Measurements from ENCODE around the gene HGF.
"Not testable (repeated sequence)": the region's sequence is repeated elsewhere in the genome, so short reads cannot be mapped to it uniquely, and the experiment has no call there.

HGF gene

DNA sequence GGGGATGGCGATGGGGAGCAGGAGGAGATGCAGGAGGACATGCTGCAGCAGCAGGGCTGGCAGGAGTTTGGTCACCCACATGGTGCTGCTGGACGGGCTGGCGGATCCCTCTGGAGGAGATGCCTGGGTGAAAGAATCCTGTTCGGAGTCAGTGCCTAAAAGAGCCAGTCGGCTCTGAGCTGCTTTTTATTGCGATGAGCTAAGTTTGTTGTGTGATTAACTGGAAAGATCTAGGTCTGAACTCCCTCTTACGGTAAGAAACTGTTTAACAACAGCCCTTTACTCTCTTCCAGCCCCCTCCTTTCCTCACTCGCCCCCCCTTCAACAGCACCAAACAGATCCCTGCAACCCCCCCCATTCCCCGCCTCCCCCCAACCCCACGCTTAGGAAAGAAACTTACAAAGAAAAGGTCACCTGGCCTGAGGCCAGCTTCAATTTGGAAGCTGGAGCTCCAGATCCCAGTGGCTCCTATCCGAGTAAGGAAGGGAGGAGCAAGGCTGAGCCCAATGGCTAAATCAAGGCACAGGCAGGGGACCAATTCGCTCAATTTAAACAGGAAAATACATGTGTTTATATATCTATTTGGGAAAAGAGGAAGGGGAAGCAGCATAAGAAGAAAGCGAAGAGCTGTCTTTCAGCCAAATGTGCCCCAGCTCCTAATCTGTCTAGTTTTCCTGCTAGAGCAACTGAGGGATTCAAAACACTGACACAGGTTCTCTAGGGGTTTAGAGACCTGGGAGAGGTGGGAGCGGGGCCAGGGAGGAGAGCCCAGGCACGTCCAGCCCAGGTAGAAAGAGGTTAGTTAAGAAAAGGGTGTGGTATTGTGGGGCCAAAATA is at the start of gene HGF:
Gene HGF (minus strand): TSS at position 157 of the 837 bp plus-strand sequence. CDS start 76 bp downstream, at position 81.
- no peak for DNase-seq

DNA sequence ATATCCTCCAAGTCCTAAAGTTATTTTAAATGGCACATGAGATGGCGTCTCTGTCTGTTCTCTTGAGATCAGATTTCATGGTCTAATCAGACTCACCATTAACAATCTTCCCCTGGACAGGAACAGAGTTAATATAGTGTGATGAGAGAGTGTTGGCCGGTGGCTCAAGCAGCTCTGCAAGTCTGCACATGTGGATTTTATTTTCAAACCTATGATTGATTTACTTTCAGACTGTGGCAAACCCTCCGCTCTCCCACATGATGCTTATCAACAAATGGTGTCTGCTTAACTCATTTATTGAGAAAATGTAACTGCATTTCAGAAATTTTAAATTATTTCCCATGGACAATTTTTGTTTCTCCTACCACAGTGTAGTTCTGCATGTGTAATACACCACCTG is 46.5 kb upstream of the HGF start:
- DNase-seq, result no peak

DNA sequence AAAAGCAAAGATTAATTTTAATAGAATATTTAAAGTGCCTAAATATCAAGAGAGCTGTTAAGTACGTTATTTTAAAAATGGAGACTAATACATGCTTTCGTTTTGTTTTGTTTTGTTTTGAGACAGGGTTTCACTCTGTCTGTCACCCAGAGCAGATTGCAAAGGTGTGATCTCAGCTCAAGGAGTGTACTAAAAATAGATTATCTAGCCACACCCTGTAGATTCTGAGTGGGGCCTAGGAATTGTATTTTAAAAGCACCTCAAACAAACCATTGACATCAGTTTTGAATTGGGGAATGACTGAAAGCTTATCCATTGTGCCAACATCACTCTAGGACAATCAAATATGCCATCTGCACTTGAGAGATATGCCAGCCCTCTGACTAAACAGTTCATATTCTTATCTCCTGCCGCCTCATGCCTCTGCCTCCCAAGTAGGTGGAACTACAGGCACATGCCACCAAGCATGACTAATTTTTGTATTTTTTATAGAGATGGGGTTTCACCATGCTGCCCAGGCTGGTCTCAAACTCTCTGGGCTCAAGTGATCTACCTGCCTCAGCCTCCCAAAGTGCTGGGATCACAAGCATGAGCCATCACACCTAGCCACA is 43.1 kb upstream of the HGF start:
- DNase-seq, result not testable (repeated sequence)

DNA sequence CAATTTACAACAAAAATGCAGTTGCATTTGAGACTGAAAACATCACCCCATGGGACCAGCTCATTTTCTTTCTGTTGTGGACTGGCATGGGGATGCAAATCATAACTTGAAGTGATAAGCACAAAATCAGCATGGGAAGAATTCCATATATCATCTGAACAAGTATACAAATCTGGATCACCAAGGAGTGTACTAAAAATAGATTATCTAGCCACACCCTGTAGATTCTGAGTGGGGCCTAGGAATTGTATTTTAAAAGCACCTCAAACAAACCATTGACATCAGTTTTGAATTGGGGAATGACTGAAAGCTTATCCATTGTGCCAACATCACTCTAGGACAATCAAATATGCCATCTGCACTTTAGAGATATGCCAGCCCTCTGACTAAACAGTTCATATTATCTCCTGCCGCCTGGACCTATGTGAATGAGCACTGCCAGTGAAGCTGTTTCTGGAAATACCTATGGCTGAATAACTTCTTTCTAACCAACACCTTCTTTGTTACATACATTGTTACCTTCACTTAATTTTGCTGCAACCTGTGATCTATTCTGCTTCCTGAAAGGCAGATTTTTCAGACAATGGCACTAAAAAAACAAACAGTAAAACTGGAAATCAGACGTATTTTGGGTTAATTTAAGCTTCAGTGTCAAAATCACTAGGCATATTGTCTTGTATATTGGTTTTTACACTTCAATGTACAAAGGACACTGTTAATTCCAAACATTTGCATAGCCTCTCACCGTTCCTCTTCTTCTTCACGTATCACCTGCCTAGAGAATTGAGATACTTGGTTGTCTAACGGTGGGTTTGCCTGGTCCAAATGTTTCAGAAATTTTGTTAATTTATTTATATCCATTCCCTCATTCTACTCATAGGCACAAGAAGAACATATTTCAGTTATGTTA is 42.4 kb upstream of the HGF start:
- no peak for DNase-seq

DNA sequence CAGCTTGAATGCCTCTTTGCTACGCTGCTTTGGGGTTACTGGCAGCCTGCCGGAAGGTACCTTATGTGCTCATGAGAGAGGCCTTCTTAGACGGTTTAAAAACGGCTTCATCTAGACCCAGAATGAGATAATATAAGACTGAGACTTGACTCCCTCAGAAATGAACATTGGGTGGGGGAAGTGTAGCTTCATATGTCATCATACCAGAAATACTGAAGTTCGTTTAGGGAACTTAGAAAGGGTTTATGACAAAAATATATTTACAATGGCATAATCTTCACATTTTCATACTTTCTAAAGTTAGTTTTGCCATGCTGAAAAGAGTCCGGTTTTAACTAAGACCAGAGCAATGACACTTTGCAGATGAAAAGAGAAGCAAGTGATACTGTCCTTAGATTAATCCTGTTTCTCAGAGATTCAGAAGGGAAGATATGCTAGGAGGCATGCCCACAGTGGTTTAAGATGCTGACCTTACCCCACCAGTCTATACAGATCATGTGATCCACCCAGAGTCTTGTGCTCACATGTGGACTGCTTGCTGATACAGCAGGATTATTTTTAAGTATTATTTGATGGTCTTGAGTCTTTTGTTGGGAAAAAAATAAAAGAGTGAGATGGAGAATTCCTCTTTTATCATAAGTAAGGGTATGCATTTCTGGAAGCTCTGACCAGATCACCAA is 40.8 kb upstream of the HGF start:
- DNase-seq, result no peak

DNA sequence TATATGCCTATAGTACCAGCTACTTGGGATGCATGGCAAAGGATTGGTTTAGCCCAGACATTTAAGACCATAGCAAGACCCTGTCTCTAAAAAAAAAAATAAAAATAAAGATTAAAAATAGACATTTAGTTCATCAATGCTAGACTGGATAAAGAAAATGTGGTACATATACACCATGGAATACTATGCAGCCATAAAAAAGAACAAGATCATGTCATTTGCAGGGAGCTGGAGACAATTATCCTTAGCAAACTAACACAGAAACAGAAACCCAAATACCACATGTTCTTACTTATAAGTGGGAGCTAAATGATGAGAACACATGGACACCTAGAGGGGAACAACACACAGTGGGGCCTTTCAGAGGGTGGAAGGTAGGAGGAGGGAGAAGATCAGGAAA is 38.5 kb upstream of the HGF start:
- not testable (repeated sequence) for DNase-seq

DNA sequence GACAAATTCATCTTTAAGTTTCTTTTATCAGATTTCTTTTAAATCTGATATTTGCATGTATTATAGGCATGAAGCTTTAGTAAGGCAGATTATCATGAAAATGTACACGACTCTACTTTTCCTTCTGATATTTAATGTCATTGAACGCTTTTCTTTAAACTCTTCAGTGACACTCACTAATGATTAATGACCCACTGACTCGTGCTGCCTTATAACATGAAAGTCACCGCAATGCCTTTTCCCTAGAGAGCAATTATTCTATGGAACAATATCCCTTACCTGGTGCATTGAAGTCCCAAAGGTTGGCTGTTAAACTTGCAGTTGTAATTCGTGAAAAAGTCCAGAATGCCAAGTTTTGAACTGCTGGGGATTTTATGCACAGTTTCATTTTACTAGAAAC is 33.4 kb upstream of the HGF start:
- no peak for DNase-seq

DNA sequence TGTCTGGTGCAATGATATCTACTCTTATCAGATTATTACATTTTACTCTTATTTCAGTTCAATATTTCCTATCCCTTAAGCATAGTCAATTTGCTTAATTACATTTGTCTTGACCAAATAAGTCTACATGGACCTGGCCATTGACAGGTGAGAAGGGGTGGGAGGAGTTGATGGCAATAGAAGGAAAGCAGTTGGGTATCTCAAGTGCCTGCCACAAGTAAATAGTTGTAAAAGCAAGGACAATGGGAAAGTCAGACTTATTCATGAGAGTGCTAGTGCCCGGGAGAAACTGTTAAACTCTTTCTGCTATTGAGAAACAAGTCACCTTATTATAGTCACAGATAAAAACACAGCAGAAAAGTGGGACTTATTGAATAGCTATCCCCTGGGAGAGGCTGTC is 32.4 kb upstream of the HGF start:
- no peak for DNase-seq

DNA sequence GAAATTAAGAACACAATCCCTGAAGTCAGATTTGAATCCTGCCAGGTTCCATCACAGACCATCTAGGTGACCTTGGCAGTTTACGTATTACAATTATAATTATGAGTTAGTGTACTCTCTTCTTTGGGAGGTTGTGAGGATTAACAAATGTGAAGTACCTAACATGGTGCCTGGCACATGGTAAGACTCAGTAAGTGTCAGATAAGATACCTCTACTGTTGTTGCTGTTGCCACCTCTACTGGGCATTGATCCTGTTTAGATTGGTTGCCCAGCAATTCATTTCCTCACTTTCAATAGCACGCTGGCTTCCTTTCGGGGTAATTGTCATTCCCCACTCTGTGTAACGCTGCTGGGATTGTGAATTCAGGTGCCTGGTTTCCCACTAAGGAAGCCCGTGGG is 31.7 kb upstream of the HGF start:
- no peak for DNase-seq

DNA sequence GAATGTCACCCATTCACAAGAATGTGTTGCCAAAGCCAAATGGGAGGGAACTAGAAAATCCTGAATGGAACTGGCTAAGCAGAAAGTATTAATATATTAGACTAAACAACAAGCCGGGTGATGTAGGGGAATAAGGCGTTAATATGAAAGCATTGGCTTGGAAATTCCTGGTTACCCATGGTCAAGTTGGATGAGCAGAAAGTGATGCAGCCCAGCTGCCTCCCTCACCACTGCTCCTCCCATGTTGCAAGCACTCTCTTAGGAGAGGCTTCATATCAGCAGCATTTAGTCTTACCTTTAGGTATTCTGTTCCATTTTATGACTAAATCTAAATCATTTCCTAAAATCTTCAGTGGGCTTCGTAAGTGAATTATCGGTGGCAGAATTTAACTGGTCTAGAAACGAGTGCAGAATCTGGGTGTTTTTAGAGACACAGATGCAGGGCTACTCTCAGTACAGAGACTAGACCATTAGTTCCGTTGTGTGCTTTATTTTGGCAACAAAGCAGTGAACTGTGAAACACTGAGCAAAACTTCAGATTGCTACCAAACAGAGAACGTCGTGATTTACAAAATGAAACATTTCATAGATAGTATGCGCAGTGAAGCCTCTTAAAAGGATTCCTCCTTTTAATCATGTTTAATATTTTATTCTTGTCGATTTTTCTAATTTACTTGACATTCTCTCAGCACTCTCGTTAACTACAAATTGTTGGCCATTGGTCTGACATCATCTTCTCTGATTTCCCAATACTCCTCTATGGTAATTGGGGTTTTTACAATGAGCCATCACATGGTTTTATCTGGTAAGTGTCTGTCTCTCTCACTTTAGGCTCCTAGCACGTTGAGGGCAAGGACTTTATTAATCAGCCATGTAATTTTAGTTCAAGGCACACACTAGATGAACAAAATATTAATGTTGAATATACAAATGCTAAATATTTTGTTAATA is 22.0 kb upstream of the HGF start:
- DNase-seq, result no peak

DNA sequence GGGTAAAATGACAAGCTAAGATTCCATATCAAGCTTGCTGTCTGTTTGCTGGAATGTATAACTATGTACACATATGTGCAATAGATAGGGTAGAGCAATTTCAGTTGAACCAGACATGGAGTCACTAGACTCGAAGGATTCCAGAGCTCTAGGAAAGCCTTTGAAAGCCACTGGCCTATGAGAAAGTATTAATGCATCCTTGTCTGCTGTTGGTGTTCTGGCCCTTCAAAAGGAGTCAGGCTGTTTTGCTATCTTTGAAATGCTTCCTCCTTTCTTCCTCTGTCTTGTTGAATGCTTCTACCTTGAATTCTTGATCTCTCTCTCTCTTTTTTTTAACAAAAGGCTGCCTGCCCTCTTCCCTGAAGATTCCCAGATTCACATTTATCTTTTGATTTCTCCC is 20.8 kb upstream of the HGF start:
- no peak for DNase-seq

DNA sequence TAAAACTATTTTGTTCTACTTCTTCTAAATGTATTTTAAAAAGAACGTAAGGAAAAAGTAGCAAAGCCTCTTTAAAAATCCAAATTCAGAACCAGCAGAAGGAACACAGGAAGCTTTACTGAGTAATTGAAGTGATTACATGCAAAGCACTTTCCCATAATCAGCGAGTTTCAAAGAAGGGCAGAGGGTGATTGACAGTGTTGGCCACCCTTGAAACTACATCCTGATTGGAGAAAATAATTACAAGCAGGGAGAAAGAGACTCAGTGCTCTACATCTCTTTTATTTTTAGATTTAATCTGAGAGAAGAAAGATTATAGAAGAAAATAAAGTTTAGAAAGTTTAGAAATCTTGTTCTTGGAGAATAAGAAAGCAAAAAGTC is 20.3 kb upstream of the HGF start:
- DNase-seq, result peak; percentile 59

DNA sequence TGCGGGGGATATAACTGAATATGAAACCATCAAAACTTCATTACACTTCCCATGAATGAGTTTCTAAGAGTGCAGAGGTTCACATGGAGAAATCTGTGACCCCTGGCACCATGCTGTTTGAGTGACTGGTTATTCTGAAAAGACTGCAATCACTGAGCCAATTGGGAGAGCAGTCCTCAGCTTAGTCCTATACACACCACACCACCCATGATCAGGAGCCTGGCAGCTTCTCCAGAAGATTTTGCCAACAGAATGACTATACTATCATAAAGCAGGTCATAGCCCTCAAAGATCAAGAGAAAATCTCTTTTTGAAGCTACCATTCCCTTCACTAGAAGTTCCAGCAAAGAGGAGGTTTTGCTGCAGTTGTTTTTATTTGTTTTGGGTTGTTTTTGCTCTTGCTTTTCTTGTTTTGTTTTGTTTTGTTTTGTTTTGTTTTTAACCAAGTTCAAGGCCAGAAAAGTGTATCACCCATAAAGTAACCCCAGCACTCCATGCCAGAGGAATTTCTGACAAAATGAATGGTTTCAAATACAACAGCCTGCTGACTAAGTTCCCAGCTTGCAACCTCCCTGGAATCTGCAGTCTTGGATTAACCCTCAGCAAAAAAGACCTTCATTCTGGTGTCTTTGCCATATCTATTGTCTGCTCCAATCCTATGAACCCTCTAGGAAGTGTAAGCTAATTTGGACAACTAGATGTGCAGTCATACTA is 19.7 kb upstream of the HGF start:
- no peak for DNase-seq

DNA sequence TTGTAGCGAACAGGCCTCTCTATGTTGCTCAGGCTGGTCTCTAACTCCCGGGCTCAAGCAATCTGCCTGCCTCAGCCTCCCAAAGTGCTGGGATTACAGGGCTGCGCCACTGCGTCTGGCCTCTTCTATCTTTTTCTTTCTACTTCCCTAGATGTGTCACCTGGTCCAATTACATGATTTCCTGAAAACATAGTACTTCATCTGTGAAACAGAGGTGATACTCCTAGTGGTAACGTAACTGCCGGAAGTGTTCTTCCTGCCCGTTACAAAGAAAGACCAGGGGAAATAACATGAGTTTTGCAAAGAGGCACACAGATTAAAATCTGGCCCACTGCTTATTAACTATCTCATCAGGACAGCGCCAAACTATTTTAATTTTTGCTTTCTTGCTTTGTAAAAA is 18.4 kb upstream of the HGF start:
- no peak for DNase-seq

DNA sequence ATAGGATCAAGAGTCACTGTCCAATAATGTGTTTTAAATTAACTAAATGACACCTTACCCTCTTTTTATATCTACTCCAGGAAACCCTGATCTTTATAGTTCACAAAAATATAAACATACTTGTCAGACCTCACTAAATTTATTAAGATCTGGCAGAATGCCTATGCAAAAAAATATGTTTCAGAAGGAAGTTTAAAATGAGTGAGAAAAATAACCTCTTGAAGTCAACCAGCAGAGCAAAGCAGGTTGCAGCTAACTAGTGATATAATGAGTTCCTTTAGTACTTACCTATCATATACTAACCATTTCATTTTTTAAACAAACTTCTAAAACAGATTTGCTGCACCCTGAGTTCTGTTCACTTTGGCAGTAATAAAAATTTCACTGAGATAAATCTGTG is 14.0 kb upstream of the HGF start:
- DNase-seq, result no peak

DNA sequence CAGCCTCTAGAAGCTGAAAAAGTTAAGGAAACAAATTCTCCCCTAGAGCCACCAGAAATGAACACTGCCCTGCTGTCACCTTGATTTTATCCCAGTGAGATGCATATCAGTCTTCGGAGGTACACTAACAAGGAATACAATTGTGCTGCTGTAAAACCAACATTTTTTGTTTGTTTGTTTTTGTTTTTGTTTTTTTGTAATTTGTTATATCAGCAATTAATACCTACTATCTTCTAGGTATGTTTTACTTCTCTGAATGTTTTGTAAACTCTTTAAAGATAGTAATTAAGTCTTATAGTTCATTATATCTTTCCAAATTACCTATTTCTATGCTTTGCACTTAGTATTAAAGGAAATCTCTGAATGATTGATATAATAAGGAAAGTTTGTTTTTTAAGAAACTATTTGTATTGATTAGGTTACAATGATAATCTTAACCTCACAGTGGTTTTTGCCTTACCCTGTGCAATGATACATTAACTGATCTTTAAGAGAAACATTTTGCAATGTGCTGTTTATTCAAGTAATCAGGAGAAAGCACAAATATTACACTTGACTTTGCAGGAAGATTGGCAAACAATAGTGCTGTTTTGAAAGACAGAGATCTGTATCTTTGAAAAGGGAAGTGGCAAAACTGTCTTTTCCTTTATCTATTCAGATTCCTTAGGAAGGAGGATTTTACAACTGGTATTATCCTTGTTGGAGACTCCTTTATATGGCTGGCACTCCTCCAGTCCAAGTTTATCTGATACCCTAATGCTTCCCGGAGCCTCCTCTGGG is 11.3 kb upstream of the HGF start:
- DNase-seq, result no peak

DNA sequence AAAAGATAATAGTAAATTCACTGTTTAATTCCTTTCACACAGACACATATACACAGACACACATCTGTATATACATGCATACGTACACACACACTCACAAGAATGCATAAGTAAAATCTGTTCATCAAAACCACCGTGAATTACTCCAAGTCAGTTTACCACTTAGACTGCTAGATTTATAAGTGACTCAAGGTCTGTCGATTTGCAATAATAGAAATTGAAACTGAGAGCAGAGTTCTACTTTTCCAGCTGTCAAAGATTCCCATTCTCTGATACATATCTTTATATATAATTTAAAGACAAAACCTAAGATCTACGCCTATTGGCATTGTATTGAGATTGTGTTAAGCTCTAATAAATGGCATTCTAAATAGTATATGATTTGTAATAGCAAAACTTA is 9.9 kb upstream of the HGF start:
- DNase-seq, result no peak

DNA sequence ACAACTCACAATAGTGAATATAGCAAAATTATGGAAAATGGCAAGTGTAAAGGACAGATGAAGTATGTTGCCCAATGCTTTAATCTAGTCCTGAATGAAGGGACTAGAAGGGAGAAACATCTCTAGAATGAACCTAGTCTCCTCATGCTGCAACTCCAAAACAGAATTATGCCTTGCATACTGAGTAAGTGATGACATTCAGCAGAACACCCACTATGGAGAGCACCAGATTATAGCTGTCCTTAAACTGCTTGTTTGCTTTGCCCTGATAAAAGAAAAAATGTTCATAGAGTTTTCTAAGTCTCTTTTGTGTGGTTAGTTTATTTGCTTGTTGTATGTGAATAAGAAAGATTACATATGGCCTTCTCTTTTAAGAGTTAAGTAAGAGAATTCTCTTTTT is 7.8 kb upstream of the HGF start:
- DNase-seq, result no peak

DNA sequence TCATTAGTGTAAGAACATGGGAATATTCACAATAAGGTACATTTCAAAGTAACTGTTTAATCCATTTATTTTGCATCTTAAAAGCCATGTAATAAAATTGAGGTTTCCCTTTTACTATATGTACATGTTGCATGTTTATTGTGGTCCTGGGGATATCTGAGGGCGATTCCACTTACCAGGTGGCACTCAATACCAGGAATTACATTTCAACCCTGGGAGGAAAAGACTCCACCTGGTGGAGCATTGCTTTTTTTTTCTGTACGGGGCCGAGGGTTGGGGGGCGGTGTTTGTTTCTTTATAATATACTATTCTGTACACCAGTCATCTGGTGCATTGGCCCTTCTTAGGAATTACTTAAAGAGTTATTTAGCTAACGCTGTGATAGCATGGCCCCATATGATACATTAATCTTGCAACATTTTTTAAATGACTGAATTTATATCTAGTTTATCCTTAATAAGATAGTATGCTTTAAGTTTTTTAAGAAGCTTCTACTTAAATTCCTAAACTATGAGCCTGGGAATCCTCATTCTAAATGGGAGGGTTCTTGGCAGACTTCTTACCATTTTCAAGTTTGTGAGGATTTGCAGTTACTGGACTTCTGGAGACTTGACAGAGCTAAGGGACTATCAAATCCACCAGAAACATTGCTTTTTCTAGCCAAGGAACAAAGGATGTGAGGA is 7.2 kb upstream of the HGF start:
- DNase-seq, result no peak

DNA sequence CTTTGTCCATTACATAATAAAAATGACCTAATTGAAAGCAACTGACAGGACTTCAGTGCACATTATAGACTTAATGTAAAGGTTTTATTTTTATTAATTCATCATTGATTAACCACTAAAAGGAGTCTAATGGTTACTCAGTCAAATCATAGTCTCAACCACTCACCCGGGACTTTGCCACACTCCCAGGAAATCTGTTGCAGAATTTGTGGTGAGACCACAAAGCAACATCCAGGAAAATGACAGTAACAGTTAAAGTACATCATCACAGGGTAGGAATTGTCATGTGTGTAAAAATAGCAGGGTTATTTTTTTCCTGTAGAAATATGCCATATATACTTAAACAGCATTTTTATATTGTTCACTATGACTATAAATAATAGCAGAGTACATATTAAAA is 6.3 kb upstream of the HGF start:
- DNase-seq, result no peak
